ENCODE results near the gene EDN2.

The EDN2 gene

GRCh38 chr1:41495210-41495948 lies 10.9 kb upstream of the EDN2 start:
- Histone ChIP-seq H3K9me3 (ENCODE audit: control insufficient read depth, low read depth, low read length) (no peaks in the 10 kb centered on the region), H3K4me3 (ENCODE audit: low read length) (peak overlapping the region; percentile 50), H3K27ac (ENCODE audit: low read length) (no peak overlapping the region), H3K27me3 (ENCODE audit: control insufficient read depth, insufficient read depth, low read length) (peaks cover 11% of the 10 kb centered on the region), H3K9ac (ENCODE audit: low read length) (peak overlapping the region; percentile 65), H3K36me3 (ENCODE audit: control insufficient read depth, low read depth, low read length) (no peaks in the 10 kb centered on the region), H3K4me1 (ENCODE audit: control insufficient read depth, low read depth, low read length) (peaks cover 14% of the 10 kb centered on the region)

- Histone ChIP-seq H3K27me3 (ENCODE audit: control insufficient read depth, insufficient read depth, low read length) (peaks cover 11% of the 10 kb centered on the region), H3K9me3 (ENCODE audit: control insufficient read depth, low read depth, low read length) (no peaks in the 10 kb centered on the region), H3K27ac (ENCODE audit: low read length) (no peak overlapping the region), H3K4me3 (ENCODE audit: low read length) (no peak overlapping the region), H3K36me3 (ENCODE audit: control insufficient read depth, low read depth, low read length) (no peaks in the 10 kb centered on the region), H3K9ac (ENCODE audit: low read length) (no peak overlapping the region), H3K4me1 (ENCODE audit: control insufficient read depth, low read depth, low read length) (peaks cover 14% of the 10 kb centered on the region)
Measured at GRCh38 chr1:41494351-41495209, 10.1 kb upstream of the EDN2 start.

- no peak overlapping the region for H3K27ac ChIP-seq (ENCODE audit: low read length)
- peaks cover 14% of the 10 kb centered on the region for H3K4me1 ChIP-seq (ENCODE audit: control insufficient read depth, low read depth, low read length)
- H3K36me3 ChIP-seq (ENCODE audit: control insufficient read depth, low read depth, low read length) = no peaks in the 10 kb centered on the region
Measured at GRCh38 chr1:41493626-41494350, 9.3 kb upstream of the EDN2 start.

GRCh38 chr1:41493117-41493536 lies 8.6 kb upstream of the EDN2 start:
- H3K27me3 ChIP-seq (ENCODE audit: control insufficient read depth, insufficient read depth, low read length) = peaks cover 11% of the 10 kb centered on the region
- H3K27ac ChIP-seq (ENCODE audit: low read length) = no peak overlapping the region
- H3K4me3 ChIP-seq (ENCODE audit: low read length) = no peak overlapping the region
- no peaks in the 10 kb centered on the region for H3K36me3 ChIP-seq (ENCODE audit: control insufficient read depth, low read depth, low read length)
- H3K9ac ChIP-seq (ENCODE audit: low read length) = no peak overlapping the region
- no peaks in the 10 kb centered on the region for H3K9me3 ChIP-seq (ENCODE audit: control insufficient read depth, low read depth, low read length)
- peaks cover 14% of the 10 kb centered on the region for H3K4me1 ChIP-seq (ENCODE audit: control insufficient read depth, low read depth, low read length)

More at GRCh38 chr1:41493626-41494350, 9.3 kb upstream of the EDN2 start:
- Histone ChIP-seq H3K9ac (ENCODE audit: low read length) (no peak overlapping the region), H3K27me3 (ENCODE audit: control insufficient read depth, insufficient read depth, low read length) (peaks cover 11% of the 10 kb centered on the region), H3K4me3 (ENCODE audit: low read length) (no peak overlapping the region), H3K9me3 (ENCODE audit: control insufficient read depth, low read depth, low read length) (no peaks in the 10 kb centered on the region)

- H3K9me3 ChIP-seq (ENCODE audit: control insufficient read depth, low read depth, low read length) = no peaks in the 10 kb centered on the region
- H3K27me3 ChIP-seq (ENCODE audit: control insufficient read depth, insufficient read depth, low read length) = peaks cover 15% of the 10 kb centered on the region
- H3K9ac ChIP-seq (ENCODE audit: low read length) = no peak overlapping the region
- no peaks in the 10 kb centered on the region for H3K36me3 ChIP-seq (ENCODE audit: control insufficient read depth, low read depth, low read length)
- H3K27ac ChIP-seq (ENCODE audit: low read length) = no peak overlapping the region
- no peak overlapping the region for H3K4me3 ChIP-seq (ENCODE audit: low read length)
- peaks cover 19% of the 10 kb centered on the region for H3K4me1 ChIP-seq (ENCODE audit: control insufficient read depth, low read depth, low read length)
Measured at GRCh38 chr1:41492341-41492848, 7.9 kb upstream of the EDN2 start.

DNA sequence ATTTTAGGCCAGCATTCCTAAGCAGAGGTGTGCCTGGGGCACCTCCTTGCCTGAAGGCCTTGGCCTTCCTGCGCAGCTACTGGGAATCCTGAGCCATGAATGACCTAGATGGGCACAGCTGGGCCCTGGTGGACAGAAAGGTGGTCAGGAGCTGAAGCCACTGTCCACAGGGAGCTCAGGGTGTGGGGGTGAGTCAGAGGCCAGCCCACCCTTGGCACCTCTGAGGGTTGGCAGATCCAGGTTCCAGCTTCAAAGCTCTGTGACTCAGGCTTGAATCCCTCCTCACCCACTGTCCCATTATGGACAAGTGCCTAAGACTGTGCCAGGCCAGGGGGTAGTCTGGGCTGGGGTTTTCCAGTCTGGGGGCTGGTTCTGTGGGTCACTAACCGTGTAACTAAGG lies 6.4 kb upstream of the EDN2 start:
- Histone ChIP-seq H3K27me3 (ENCODE audit: control insufficient read depth, insufficient read depth, low read length) (peaks cover 10% of the 10 kb centered on the region), H3K36me3 (ENCODE audit: control insufficient read depth, low read depth, low read length) (no peaks in the 10 kb centered on the region), H3K27ac (ENCODE audit: low read length) (no peak overlapping the region), H3K4me1 (ENCODE audit: control insufficient read depth, low read depth, low read length) (peaks cover 22% of the 10 kb centered on the region), H3K9ac (ENCODE audit: low read length) (no peak overlapping the region), H3K4me3 (ENCODE audit: low read length) (no peak overlapping the region), H3K9me3 (ENCODE audit: control insufficient read depth, low read depth, low read length) (no peaks in the 10 kb centered on the region)

DNA sequence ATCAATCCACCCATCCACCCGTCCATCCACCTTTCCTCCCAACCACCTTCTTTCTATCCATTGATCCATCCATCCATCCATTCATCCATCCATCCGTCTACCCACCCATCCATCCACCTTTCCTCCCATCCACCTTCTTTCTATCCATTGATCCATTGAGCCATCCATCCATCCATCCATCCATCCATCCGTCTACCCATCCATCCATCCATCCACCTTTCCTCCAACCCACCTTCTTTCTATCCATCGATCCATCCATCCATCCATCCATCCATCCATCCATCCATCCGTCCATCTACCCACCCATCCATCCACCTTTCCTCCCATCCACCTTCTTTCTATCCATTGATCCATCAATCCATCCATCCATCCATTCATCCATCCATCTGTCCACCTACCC lies 5.1 kb upstream of the EDN2 start:
- Histone ChIP-seq H3K27ac (ENCODE audit: low read length) (no peak overlapping the region), H3K9ac (ENCODE audit: low read length) (no peak overlapping the region), H3K36me3 (ENCODE audit: control insufficient read depth, low read depth, low read length) (no peaks in the 10 kb centered on the region), H3K4me3 (ENCODE audit: low read length) (no peak overlapping the region), H3K27me3 (ENCODE audit: control insufficient read depth, insufficient read depth, low read length) (peaks cover 5% of the 10 kb centered on the region), H3K4me1 (ENCODE audit: control insufficient read depth, low read depth, low read length) (peaks cover 24% of the 10 kb centered on the region), H3K9me3 (ENCODE audit: control insufficient read depth, low read depth, low read length) (no peaks in the 10 kb centered on the region)

DNA sequence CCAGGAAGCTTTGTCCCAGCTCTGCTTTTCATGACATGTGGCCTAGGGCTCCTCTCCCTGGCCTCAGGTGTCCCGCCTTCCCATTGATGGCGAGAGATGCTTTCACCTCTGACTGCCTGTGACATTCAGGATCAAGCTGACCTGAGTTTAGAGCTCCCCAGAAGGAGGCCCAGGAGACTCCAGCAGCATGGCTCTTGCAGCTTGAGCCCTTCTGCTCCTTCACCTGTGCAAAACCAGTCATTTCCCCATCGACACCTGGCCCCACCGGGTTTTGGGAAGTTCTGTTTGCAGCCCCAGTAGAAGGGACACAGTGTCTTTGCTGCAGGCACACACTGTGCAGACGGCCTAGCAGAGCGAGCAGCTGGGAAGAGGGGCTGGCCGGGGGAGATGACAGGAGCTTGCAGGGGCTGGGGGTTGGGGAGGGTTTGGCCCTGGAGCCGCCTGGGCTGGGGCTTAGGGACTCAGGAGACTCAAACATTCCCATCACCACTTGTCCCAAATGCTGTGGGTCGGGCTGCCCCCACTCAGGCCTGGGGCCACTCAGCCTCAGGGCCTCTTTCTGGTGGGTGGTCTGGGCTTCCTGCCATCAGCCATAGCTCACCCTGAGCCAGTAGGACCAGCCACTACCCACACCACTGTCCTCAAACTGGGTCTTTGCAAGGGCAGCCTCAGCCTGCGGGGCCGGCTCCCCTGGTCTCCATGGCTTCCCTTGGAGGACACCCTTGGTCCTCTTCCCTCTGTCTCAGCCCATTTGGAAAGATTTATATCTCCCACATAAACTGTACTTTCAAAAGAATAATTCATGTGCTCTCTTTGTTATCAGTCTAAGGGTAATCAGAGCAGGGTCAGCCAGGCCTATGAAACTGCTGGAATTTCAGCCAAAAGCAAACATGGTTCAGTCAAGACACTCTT lies 3.8 kb upstream of the EDN2 start:
- H3K4me3 ChIP-seq (ENCODE audit: low read length) = no peak overlapping the region
- peaks cover 5% of the 10 kb centered on the region for H3K27me3 ChIP-seq (ENCODE audit: control insufficient read depth, insufficient read depth, low read length)
- peaks cover 24% of the 10 kb centered on the region for H3K4me1 ChIP-seq (ENCODE audit: control insufficient read depth, low read depth, low read length)
- H3K27ac ChIP-seq (ENCODE audit: low read length) = no peak overlapping the region
- H3K9ac ChIP-seq (ENCODE audit: low read length) = no peak overlapping the region
- H3K9me3 ChIP-seq (ENCODE audit: control insufficient read depth, low read depth, low read length) = no peaks in the 10 kb centered on the region
- no peaks in the 10 kb centered on the region for H3K36me3 ChIP-seq (ENCODE audit: control insufficient read depth, low read depth, low read length)

GRCh38 chr1:41487126-41488039 lies 2.9 kb upstream of the EDN2 start:
- no peaks in the 10 kb centered on the region for H3K9me3 ChIP-seq (ENCODE audit: control insufficient read depth, low read depth, low read length)
- no peak overlapping the region for H3K9ac ChIP-seq (ENCODE audit: low read length)
- no peaks in the 10 kb centered on the region for H3K36me3 ChIP-seq (ENCODE audit: control insufficient read depth, low read depth, low read length)
- no peak overlapping the region for H3K27ac ChIP-seq (ENCODE audit: low read length)
- peaks cover 24% of the 10 kb centered on the region for H3K4me1 ChIP-seq (ENCODE audit: control insufficient read depth, low read depth, low read length)
- peaks cover 5% of the 10 kb centered on the region for H3K27me3 ChIP-seq (ENCODE audit: control insufficient read depth, insufficient read depth, low read length)
- peak overlapping the region; percentile 23 for H3K4me3 ChIP-seq (ENCODE audit: low read length)
